HG03521 (cell line): Measurements from ENCODE around the gene PAX6.

Experiments used
- ATAC-seq: cut with Tn5 transposase; IDR thresholded peaks from one replicate; pipeline ENCODE4 v1.9.1; 2021; ENCODE audit warnings: mild to moderate bottlenecking, moderate library complexity; ENCODE audit not compliant: unreplicated experiment

The PAX6 gene

GRCh38 chr11:31810779-31811647 lies at the start of gene PAX6:
Gene PAX6 (minus strand): TSS chr11:31811322. CDS start chr11:31806411, 4,911 bp downstream.
- peak; percentile 53 for ATAC-seq

DNA sequence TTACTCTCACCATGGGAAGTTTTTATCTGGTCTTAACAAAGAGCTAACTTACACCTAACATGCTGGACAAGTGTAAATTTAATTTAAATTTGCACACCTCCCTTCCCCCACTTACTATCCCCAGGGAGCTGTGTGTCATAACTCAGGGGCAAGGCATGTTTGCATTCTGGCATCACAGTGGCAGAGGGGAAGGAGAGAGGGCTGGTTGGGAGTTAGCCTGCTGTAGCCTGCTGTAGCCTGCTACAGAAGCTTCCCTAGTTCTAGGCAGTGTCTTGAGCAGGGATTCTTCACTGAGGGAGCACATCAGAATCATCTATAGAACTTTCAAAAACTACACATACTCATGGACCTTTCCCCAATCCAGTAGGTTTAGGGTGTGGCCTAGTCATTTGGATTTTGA lies 49.3 kb upstream of the PAX6 start:
- ATAC-seq, result no peak

GRCh38 chr11:31856248-31856647 lies 45.1 kb upstream of the PAX6 start:
- ATAC-seq, result no peak

DNA sequence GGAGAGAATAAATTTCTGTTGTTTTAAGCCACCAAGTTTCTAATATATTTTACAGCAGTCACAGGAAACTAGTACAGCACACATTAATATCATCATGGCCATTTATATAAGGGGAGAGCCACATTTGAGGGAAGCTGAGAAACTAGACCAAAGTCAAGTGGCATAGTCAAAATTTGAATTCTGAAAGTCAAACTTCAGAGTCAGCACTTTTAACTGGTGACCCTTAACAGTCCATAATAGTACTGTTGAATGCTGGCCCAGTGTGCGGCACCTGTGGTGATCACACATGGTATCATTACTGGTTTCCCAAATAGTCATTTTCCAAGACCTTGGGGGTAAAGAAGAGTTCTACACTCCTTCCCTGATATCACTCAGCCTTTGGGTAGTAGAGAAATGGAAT lies 44.3 kb upstream of the PAX6 start:
- ATAC-seq, result no peak

DNA sequence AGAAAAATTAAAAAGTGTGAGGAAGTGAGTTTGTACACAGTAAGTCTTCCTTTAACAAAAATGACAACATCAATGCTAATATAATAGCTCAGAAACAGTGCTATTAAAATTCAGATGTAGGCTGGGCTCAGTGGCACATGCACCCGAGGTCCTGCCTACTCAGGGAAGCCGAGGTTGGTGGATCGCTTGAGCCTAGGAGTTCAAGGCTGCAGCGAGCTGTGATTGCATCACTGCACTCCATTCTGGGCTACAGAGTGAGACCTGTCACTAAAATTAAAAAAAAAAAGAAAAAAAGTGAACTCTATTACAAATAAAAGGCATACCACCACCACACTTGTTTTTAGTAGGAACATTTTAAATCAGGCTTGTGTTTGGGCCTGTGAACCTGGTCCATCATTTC lies 39.2 kb upstream of the PAX6 start:
- no peak for ATAC-seq

DNA sequence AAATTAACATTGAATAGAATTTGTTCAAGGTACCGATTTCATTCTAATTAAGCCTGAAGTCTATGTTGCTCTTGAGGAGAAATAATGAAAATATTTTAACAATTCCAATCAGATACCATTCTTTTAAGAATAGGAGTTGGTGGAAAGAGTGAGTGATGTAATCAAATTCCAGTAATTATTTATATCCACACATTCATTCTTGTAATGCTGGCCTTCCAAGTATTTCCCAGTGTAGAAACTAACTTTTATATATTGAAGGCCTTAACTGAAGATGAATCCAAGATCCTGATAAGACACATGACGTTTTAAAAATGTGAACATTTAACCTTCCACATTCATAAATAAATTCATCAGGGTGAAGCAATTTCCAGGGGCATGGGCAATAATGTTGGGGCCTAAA lies 36.6 kb upstream of the PAX6 start:
- no peak for ATAC-seq

- no peak for ATAC-seq
These were observed 34.2 kb upstream of the PAX6 start for GRCh38 chr11:31845331-31845730.

DNA sequence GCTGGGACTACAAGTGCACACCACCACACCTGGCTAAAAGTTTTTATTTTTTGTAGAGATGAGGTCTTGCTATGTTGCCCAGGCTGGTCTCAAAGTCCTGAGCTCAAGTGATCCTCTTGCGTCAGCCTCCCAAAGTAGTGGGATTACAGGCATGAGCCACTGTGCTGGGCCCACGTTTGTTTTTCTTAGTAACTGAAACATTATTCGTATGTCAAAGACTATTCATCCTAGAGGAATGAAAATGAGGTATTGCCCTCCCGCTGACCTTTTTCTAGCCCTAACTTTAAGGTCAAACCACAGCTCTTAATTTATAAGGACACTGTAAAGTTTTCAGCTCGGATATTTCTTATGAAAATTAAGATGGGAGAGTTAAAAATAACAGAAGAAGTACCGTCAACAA lies 33.2 kb upstream of the PAX6 start:
- ATAC-seq, result no peak

DNA sequence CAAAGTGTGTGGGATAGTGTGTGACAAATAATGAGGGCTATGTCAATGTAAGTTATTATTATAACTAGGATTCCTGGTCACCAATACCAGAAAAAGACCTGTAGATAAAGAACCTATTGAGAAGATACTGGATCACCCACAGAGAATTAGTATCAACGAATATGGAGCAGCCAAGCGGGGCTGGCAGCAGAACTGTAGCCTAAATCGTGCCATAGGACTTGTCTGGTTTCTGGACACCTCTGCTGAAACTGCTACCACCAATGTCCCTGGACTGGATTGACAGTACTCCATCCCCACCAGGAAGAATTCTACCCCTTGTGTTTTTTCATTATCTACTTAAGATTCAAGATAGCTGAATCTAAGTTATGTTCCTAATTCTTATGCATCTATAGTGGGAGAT lies 30.3 kb upstream of the PAX6 start:
- no peak for ATAC-seq

GRCh38 chr11:31834237-31834636 lies 23.1 kb upstream of the PAX6 start:
- ATAC-seq, result no peak

DNA sequence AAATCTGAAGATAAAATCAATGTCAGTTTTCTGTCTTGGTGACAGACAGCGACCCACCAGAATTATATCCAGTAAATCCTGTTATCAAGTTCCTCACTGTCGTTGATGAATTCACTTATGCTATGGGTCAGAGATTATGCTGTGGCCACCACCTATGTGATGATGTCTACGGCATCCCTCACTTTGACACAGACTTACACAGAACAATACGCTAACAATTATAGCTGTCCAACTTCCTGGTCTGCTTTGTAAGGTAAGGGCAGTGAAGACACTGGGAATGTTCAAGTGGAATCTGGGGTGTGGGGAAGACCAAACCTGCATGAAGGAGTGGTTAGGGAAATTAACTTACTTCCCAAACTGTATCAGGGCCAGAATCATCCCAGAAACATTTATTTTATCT lies 19.3 kb upstream of the PAX6 start:
- ATAC-seq, result no peak

- no peak for ATAC-seq
These were observed 17.1 kb upstream of the PAX6 start for GRCh38 chr11:31828217-31828616.

GRCh38 chr11:31827455-31828206 lies 16.5 kb upstream of the PAX6 start:
- no peak for ATAC-seq

DNA sequence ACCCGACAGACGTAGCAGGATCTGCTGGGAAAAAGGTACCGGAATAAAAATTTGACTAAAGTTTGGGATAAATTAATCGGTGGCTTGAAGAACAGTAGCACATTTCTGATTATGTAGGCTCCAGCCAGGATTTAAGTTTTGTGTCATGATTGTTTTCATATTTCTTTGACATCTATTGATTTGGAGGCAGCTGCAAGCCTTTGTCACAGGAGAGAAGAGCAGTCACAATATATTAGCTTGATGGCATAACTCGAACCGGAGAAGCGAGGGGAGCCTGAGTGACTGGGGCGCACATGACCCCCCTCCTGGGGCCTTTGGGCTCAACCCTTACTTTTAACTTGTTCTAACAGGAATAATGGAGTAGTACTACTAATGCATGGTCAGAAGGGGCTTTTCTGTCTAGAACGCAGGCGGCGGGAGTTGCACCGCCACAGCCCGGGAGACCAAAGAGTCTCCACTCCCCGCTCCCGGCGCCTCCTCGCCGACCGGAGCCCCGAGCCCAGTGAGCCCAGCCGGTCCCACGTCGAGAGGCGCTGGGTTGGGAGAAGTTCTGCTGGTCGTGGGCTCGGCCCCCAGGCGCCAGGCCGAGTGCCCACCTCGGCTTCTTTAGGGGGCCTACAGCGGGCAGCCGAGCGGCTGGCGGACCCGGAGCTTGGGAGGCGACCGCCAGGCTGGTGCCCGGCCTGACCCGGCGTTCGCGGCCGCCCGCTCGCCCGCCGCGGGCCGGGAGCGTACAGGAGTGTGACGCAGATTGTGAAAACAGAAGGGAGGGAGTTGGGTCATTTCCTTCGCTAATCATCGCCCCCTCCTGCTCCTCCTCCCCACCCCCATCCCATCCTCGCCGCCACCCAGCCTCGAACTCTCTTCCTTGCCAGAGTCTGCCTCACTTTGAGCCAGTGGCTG lies 15.7 kb upstream of the PAX6 start:
- no peak for ATAC-seq

GRCh38 chr11:31825838-31826484 lies 14.8 kb upstream of the PAX6 start:
- ATAC-seq, result no peak

GRCh38 chr11:31824879-31825837 lies 14.0 kb upstream of the PAX6 start:
- no peak for ATAC-seq

DNA sequence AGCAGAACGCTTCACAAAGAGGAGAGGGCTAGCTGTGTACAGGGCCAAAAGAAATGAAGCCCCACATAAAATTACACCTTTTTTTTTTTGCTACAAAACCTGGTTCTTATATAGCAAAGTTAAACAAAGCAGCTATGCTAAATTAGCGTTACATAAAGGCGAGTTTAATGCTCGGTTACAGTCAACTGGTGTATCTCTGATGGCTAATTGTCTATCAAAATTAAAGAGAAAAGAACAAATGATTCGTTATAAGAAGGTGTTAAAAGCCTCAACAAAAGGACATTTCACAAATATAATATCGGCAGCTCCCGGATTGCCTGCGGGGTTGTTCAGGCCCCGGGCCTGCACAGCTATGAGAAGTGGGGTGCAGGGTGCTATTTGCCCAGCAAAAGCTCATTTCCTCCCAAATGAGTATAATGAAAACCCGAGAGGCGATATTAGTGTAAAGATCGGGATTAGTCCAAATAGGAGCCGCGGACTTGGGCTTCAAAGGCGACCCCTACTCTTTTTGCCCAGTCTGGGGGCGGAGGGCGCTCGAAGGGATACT lies 13.3 kb upstream of the PAX6 start:
- no peak for ATAC-seq

GRCh38 chr11:31823644-31824331 lies 12.7 kb upstream of the PAX6 start:
- ATAC-seq, result no peak
